Osteoblast (primary cell): ENCODE results near the gene PI4K2A. TPM values are rescaled to one million over a fixed set of nuclear protein-coding genes. Genes with fewer than 3 reads are reported as not detected.

ENCODE experiments used
- DNase-seq: peaks from one replicate; pipeline ENCODE4 v3.0.0; 2011; ENCODE audit warnings: low spot score, mixed read lengths; ENCODE audit not compliant: insufficient read length; ENCODE audit errors: missing footprints
- H2AFZ ChIP-seq: 2 replicates; pipeline ENCODE4 v1.6.0; 2011; ENCODE audit warnings: mild to moderate bottlenecking, low read length
- H3K27ac ChIP-seq: 2 replicates; pipeline ENCODE4 v1.5.1; 2011; ENCODE audit warnings: mild to moderate bottlenecking, low read depth, low read length, moderate library complexity
- H3K27me3 ChIP-seq: 2 replicates; pipeline ENCODE4 v1.6.0; 2012; ENCODE audit warnings: mild to moderate bottlenecking, control low read depth, inconsistent platforms, low read length, moderate library complexity; ENCODE audit not compliant: insufficient read depth
- H3K36me3 ChIP-seq: 2 replicates; pipeline ENCODE4 v1.5.1; 2011; ENCODE audit warnings: mild to moderate bottlenecking, low read length, control low read depth, moderate library complexity; ENCODE audit not compliant: insufficient read depth
- H3K4me1 ChIP-seq: 2 replicates; pipeline ENCODE4 v1.5.1; 2011; ENCODE audit warnings: mild to moderate bottlenecking, low read length, control low read depth, moderate library complexity; ENCODE audit not compliant: insufficient read depth
- H3K4me2 ChIP-seq: 2 replicates; pipeline ENCODE4 v1.6.0; 2011; ENCODE audit warnings: mild to moderate bottlenecking, low read length; ENCODE audit not compliant: insufficient read depth
- H3K4me3 ChIP-seq: fragments of 200-600 bp; sonication (generic); 3 replicates; pipeline ENCODE4 v1.5.1; 2012; ENCODE audit warnings: mild to moderate bottlenecking, low read length, inconsistent platforms; ENCODE audit not compliant: insufficient read depth
- H3K79me2 ChIP-seq: 2 replicates; pipeline ENCODE4 v1.6.0; 2012; ENCODE audit warnings: mild to moderate bottlenecking, low read length, control low read depth, inconsistent platforms; ENCODE audit not compliant: insufficient read depth
- H3K9me3 ChIP-seq: 2 replicates; pipeline ENCODE4 v1.5.1; 2011; ENCODE audit warnings: low read depth, low read length, control low read depth
- H4K20me1 ChIP-seq: 2 replicates; pipeline ENCODE4 v1.6.0; 2012; ENCODE audit warnings: mild to moderate bottlenecking, low read length, control low read depth; ENCODE audit not compliant: insufficient read depth
- CTCF ChIP-seq: IDR thresholded peaks from 2 replicates; pipeline ENCODE4 v1.5.1; 2011; ENCODE audit warnings: mild to moderate bottlenecking, low read depth, low read length, moderate library complexity; ENCODE audit errors: extremely low read depth
- total RNA-seq: library from RNA; depleted of rRNA; stranded (reverse); fragments of >200 nt; gene quantifications from 2 replicates; pipeline ENCODE4 v1.2.3, GENCODE V29; 2012

PI4K2A gene
- total RNA-seq, 1 donor = 23.5 TPM

GRCh38 chr10:97673736-97674525, 33.5 kb downstream of the PI4K2A start:
- no peak for TF ChIP-seq CTCF
- Histone ChIP-seq H3K9me3 (no peaks in the 10 kb centered on the region), H3K27ac (no peak overlapping the region), H3K4me1 (no peaks in the 10 kb centered on the region), H4K20me1 (peaks cover 10% of the 10 kb centered on the region), H3K79me2 (peaks cover 21% of the 10 kb centered on the region), H3K36me3 (peaks cover 78% of the 10 kb centered on the region), H2AFZ (no peak overlapping the region), H3K4me2 (no peak overlapping the region), H3K27me3 (no peaks in the 10 kb centered on the region), H3K4me3 (no peak overlapping the region)
- peak; percentile 69 for DNase-seq

- peaks cover 32% of the 10 kb centered on the region for H3K79me2 ChIP-seq
- H3K4me1 ChIP-seq = no peaks in the 10 kb centered on the region
- H3K36me3 ChIP-seq = peaks cover 72% of the 10 kb centered on the region
- no peak overlapping the region for H3K27ac ChIP-seq
- no peaks in the 10 kb centered on the region for H3K9me3 ChIP-seq
- H4K20me1 ChIP-seq = peaks cover 12% of the 10 kb centered on the region
- H2AFZ ChIP-seq = no peak overlapping the region
- no peak overlapping the region for H3K4me3 ChIP-seq
- DNase-seq = no peak
- no peak overlapping the region for H3K4me2 ChIP-seq
- no peak for TF ChIP-seq CTCF
- H3K27me3 ChIP-seq = no peaks in the 10 kb centered on the region
Measured at GRCh38 chr10:97675222-97675621, 34.8 kb downstream of the PI4K2A start.

- Histone ChIP-seq H3K4me3 (no peak overlapping the region), H3K36me3 (peaks cover 59% of the 10 kb centered on the region), H3K27me3 (no peaks in the 10 kb centered on the region), H2AFZ (no peak overlapping the region), H3K27ac (peak overlapping the region; percentile 5), H3K4me2 (no peak overlapping the region), H3K4me1 (no peaks in the 10 kb centered on the region), H3K79me2 (peaks cover 44% of the 10 kb centered on the region), H4K20me1 (peaks cover 15% of the 10 kb centered on the region), H3K9me3 (no peaks in the 10 kb centered on the region)
- TF ChIP-seq CTCF = peak; percentile 79
- DNase-seq = peak; percentile 78
Measured at GRCh38 chr10:97676770-97677581, 36.5 kb downstream of the PI4K2A start.

GRCh38 chr10:97679594-97679993, 39.1 kb downstream of the PI4K2A start:
- no peak for TF ChIP-seq CTCF
- H3K27me3 ChIP-seq = no peaks in the 10 kb centered on the region
- H4K20me1 ChIP-seq = peaks cover 22% of the 10 kb centered on the region
- no peak overlapping the region for H3K27ac ChIP-seq
- DNase-seq = no peak
- H3K79me2 ChIP-seq = peaks cover 70% of the 10 kb centered on the region
- H2AFZ ChIP-seq = no peak overlapping the region
- H3K4me3 ChIP-seq = no peak overlapping the region
- H3K4me2 ChIP-seq = no peak overlapping the region
- H3K36me3 ChIP-seq = peaks cover 43% of the 10 kb centered on the region
- peaks cover 14% of the 10 kb centered on the region for H3K4me1 ChIP-seq
- H3K9me3 ChIP-seq = no peaks in the 10 kb centered on the region
